Measurements from ENCODE around the gene PARN.
A peak's percentile ranks its signal among the peaks of the same experiment; 100 is the strongest.

PARN gene

GRCh38 chr16:14629919-14630619 is at the start of gene PARN:
PARN (minus strand) TSS chr16:14630260; CDS start chr16:14630125, 135 bp downstream.
- H3K4me1 Mint-ChIP-seq (ENCODE audit: low read depth), result peaks cover 57% of the 10 kb centered on the region
- peak within 1 kb of the TSS; percentile 96 for H3K27ac Mint-ChIP-seq

GRCh38 chr16:14678748-14679497 is 48.9 kb upstream of the PARN start:
- no peaks in the 10 kb centered on the region for H3K4me1 Mint-ChIP-seq (ENCODE audit: low read depth)
- no peak overlapping the region for H3K27ac Mint-ChIP-seq
- no peak overlapping the region for H3K4me3 Mint-ChIP-seq
- H3K36me3 Mint-ChIP-seq (ENCODE audit: low read depth), result no peaks in the 10 kb centered on the region
- H3K9me3 Mint-ChIP-seq, result no peaks in the 10 kb centered on the region
- no peaks in the 10 kb centered on the region for H3K27me3 Mint-ChIP-seq

More at GRCh38 chr16:14629919-14630619, at the start of gene PARN:
- peaks cover 45% of the 10 kb centered on the region for H3K36me3 Mint-ChIP-seq (ENCODE audit: low read depth)
- no peaks in the 10 kb centered on the region for H3K9me3 Mint-ChIP-seq
- H3K27me3 Mint-ChIP-seq, result no peaks in the 10 kb centered on the region
- peak within 1 kb of the TSS; percentile 93 for H3K4me3 Mint-ChIP-seq

- Mint-ChIP-seq H3K36me3 (ENCODE audit: low read depth) (no peaks in the 10 kb centered on the region), H3K4me1 (ENCODE audit: low read depth) (peaks cover under 1% of the 10 kb centered on the region), H3K9me3 (no peaks in the 10 kb centered on the region), H3K27me3 (no peaks in the 10 kb centered on the region), H3K27ac (no peak overlapping the region), H3K4me3 (no peak overlapping the region)
Observed at GRCh38 chr16:14677627-14678026, 47.6 kb upstream of the PARN start.

GRCh38 chr16:14676633-14677032 is 46.6 kb upstream of the PARN start:
- H3K36me3 Mint-ChIP-seq (ENCODE audit: low read depth), result no peaks in the 10 kb centered on the region
- no peaks in the 10 kb centered on the region for H3K27me3 Mint-ChIP-seq
- H3K4me3 Mint-ChIP-seq, result no peak overlapping the region
- no peak overlapping the region for H3K27ac Mint-ChIP-seq
- no peaks in the 10 kb centered on the region for H3K9me3 Mint-ChIP-seq
- peaks cover 5% of the 10 kb centered on the region for H3K4me1 Mint-ChIP-seq (ENCODE audit: low read depth)

- Mint-ChIP-seq H3K4me3 (no peak overlapping the region), H3K27ac (no peak overlapping the region), H3K27me3 (no peaks in the 10 kb centered on the region), H3K9me3 (no peaks in the 10 kb centered on the region), H3K36me3 (ENCODE audit: low read depth) (peaks cover 19% of the 10 kb centered on the region), H3K4me1 (ENCODE audit: low read depth) (peaks cover 5% of the 10 kb centered on the region)
Observed at GRCh38 chr16:14672403-14672971, 42.4 kb upstream of the PARN start.

- Mint-ChIP-seq H3K4me3 (no peak overlapping the region), H3K27me3 (no peaks in the 10 kb centered on the region), H3K4me1 (ENCODE audit: low read depth) (peaks cover 5% of the 10 kb centered on the region), H3K27ac (no peak overlapping the region), H3K36me3 (ENCODE audit: low read depth) (peaks cover 41% of the 10 kb centered on the region), H3K9me3 (no peaks in the 10 kb centered on the region)
Observed at GRCh38 chr16:14669776-14670175, 39.7 kb upstream of the PARN start.

GRCh38 chr16:14668556-14669223 is 38.6 kb upstream of the PARN start:
- Mint-ChIP-seq H3K36me3 (ENCODE audit: low read depth) (peaks cover 52% of the 10 kb centered on the region), H3K4me3 (no peak overlapping the region), H3K4me1 (ENCODE audit: low read depth) (peaks cover 5% of the 10 kb centered on the region), H3K27ac (no peak overlapping the region), H3K9me3 (no peaks in the 10 kb centered on the region), H3K27me3 (no peaks in the 10 kb centered on the region)

- H3K4me1 Mint-ChIP-seq (ENCODE audit: low read depth), result peaks cover 4% of the 10 kb centered on the region
- H3K36me3 Mint-ChIP-seq (ENCODE audit: low read depth), result peaks cover 56% of the 10 kb centered on the region
Observed at GRCh38 chr16:14667347-14668266, 37.5 kb upstream of the PARN start.

GRCh38 chr16:14658063-14658462 is 28.0 kb upstream of the PARN start:
- Mint-ChIP-seq H3K4me1 (ENCODE audit: low read depth) (peaks cover 7% of the 10 kb centered on the region), H3K4me3 (no peak overlapping the region), H3K36me3 (ENCODE audit: low read depth) (peaks cover 56% of the 10 kb centered on the region), H3K9me3 (no peaks in the 10 kb centered on the region), H3K27me3 (no peaks in the 10 kb centered on the region), H3K27ac (peak overlapping the region; percentile 83)

More at GRCh38 chr16:14667347-14668266, 37.5 kb upstream of the PARN start:
- Mint-ChIP-seq H3K4me3 (no peak overlapping the region), H3K9me3 (no peaks in the 10 kb centered on the region), H3K27me3 (no peaks in the 10 kb centered on the region), H3K27ac (no peak overlapping the region)

GRCh38 chr16:14652726-14653125 is 22.7 kb upstream of the PARN start:
- Mint-ChIP-seq H3K27ac (peak overlapping the region; percentile 13), H3K36me3 (ENCODE audit: low read depth) (peaks cover 68% of the 10 kb centered on the region), H3K9me3 (no peaks in the 10 kb centered on the region), H3K4me1 (ENCODE audit: low read depth) (peaks cover 10% of the 10 kb centered on the region), H3K27me3 (no peaks in the 10 kb centered on the region), H3K4me3 (no peak overlapping the region)

GRCh38 chr16:14650629-14651028 is 20.6 kb upstream of the PARN start:
- Mint-ChIP-seq H3K36me3 (ENCODE audit: low read depth) (peaks cover 56% of the 10 kb centered on the region), H3K27me3 (no peaks in the 10 kb centered on the region), H3K4me3 (no peak overlapping the region), H3K27ac (peak overlapping the region; percentile 43), H3K9me3 (no peaks in the 10 kb centered on the region), H3K4me1 (ENCODE audit: low read depth) (peaks cover 10% of the 10 kb centered on the region)

- H3K4me1 Mint-ChIP-seq (ENCODE audit: low read depth), result peaks cover 10% of the 10 kb centered on the region
Observed at GRCh38 chr16:14649816-14650215, 19.8 kb upstream of the PARN start.

GRCh38 chr16:14641926-14642325 is 11.9 kb upstream of the PARN start:
- peaks cover 37% of the 10 kb centered on the region for H3K36me3 Mint-ChIP-seq (ENCODE audit: low read depth)
- H3K4me3 Mint-ChIP-seq, result no peak overlapping the region
- peaks cover 30% of the 10 kb centered on the region for H3K4me1 Mint-ChIP-seq (ENCODE audit: low read depth)
- H3K27me3 Mint-ChIP-seq, result no peaks in the 10 kb centered on the region
- H3K27ac Mint-ChIP-seq, result peak overlapping the region; percentile 58
- no peaks in the 10 kb centered on the region for H3K9me3 Mint-ChIP-seq

More at GRCh38 chr16:14649816-14650215, 19.8 kb upstream of the PARN start:
- Mint-ChIP-seq H3K9me3 (no peaks in the 10 kb centered on the region), H3K27me3 (no peaks in the 10 kb centered on the region), H3K4me3 (no peak overlapping the region), H3K36me3 (ENCODE audit: low read depth) (peaks cover 50% of the 10 kb centered on the region), H3K27ac (peak overlapping the region; percentile 43)

GRCh38 chr16:14641206-14641605 is 11.1 kb upstream of the PARN start:
- Mint-ChIP-seq H3K27me3 (no peaks in the 10 kb centered on the region), H3K36me3 (ENCODE audit: low read depth) (peaks cover 39% of the 10 kb centered on the region)

More at GRCh38 chr16:14641206-14641605, 11.1 kb upstream of the PARN start:
- no peak overlapping the region for H3K4me3 Mint-ChIP-seq
- peaks cover 34% of the 10 kb centered on the region for H3K4me1 Mint-ChIP-seq (ENCODE audit: low read depth)
- H3K9me3 Mint-ChIP-seq, result no peaks in the 10 kb centered on the region
- H3K27ac Mint-ChIP-seq, result no peak overlapping the region

All from stimulated activated naive CD8-positive, alpha-beta T cell treated with anti-CD3 and anti-CD28 coated beads, Interleukin-15, Interleukin-2, amounts not matched to agents 100 ng/mL and 50 ng/mL, for 24 hours (primary cell).